HG03025 (cell line): ENCODE measurements around the gene NHP2.
A peak's percentile ranks its signal among the peaks of the same experiment; 100 is the strongest.

Source experiments
- ATAC-seq: cut with Tn5 transposase; IDR thresholded peaks from one replicate; pipeline ENCODE4 v1.9.1; 2021; ENCODE audit warnings: mild to moderate bottlenecking, moderate library complexity; ENCODE audit not compliant: unreplicated experiment, low FRiP score

The NHP2 gene

GRCh38 chr5:178116143-178116885, 37.4 kb downstream of the NHP2 start:
- ATAC-seq: no peak

- no peak for ATAC-seq
These were observed 37.9 kb downstream of the NHP2 start for GRCh38 chr5:178115814-178116142.

GRCh38 chr5:178115136-178115813, 38.4 kb downstream of the NHP2 start:
- no peak for ATAC-seq

- no peak for ATAC-seq
These were observed 39.2 kb downstream of the NHP2 start for GRCh38 chr5:178114325-178115135.

DNA sequence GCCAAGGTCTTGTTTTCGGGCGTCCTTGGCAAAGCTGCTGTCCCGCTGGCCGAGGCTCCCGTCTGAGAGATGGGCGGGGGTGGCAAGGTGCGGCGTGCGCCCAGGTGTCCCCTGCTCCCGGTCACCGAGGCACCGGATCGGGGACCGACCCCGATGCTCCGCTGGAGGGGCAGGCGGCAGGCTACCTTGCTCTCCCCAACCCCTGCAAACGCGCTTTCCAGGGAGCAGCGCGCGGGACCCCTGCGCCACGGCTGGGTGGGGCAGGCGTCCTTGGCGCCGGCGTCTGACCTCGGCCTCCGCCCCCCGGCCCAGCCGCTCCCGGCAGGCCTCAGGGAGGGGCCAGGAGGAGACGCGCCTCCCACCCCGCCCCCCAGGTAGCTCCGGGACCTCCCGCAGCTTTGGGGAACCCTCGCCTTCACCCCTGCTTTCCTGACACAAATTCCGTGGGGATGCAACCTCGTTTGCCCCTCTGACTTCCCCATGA, 39.8 kb downstream of the NHP2 start:
- ATAC-seq: peak; percentile 18

DNA sequence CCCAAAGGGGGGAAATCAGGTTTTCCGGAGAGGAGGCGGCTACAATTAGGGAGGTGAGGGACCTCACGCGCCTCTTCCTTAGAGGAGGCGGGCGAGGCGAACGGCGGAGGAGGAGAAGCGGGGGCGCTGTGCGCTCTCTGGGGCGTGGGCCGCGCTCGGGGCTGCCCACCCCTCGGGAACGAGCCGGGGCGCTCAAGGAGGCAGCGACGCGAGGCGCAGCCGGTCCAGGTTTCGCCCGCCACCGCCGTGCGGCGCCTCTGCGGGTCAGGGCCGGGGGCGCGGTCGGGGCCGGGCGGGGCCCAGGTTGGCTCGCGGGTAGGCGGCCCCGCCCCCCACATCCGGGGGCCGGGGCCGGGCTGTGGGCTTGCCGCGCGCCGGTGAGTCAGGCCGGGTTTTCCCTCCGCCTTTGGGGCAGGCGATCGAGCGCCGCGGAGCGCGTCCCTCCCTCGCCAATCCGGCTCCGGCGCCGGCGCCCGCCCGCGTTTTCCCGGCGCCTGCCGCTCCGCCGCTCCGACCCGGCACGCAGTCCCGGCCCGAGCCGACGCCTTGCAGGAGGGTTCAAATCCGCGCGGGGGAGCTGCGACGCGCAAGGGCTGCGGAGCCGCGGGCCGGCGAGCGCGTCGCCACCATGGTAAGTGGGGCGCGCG, 40.4 kb downstream of the NHP2 start, which contains the start of gene N4BP3:
TSS of gene N4BP3 (plus strand) at position 392 of the 647 bp plus-strand sequence. CDS start 6,052 bp downstream, outside the sequence.
- ATAC-seq: peak; percentile 43

- ATAC-seq: no peak
These were observed 41.1 kb downstream of the NHP2 start for GRCh38 chr5:178112545-178112944.

DNA sequence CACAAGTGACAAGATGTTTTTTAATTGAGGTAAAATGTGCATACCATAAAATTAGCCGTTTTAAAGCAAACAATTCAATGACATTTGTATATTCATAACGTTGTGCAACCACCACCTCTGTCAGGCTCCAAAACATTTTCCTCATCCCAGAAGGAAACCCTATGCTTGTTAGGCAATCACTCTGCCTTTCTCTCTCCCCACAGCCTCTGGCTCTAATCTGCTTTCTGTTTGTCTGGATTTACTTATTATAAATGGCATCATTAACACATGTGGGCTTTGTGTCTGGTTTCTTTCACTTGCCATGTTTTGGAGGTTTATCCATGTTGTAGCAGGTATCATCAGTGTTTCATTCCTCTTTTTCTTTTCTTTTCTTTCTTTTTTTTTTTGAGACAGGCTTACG, 41.8 kb downstream of the NHP2 start:
- ATAC-seq: no peak

DNA sequence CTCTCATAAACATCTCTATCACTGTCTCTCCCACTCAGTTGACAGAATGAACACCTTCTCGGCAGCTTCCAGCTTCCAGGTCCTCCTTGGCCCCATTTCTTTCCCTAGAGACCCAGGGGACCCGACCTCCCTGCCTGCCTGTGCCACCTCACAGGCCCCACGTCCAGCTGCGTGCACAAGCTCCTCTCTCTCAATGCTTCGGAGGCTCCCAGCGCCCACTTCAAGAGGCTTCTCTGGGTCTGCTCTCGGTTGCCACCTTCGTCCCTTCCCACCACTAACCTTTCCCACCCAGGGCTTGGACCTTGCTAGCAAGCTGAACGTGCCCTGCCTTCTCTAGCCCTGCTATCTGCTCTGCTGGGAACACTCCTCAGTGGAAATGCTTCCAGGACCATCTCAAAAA, 43.2 kb downstream of the NHP2 start:
- ATAC-seq: no peak

GRCh38 chr5:178108966-178109365, 44.7 kb downstream of the NHP2 start:
- ATAC-seq: no peak

DNA sequence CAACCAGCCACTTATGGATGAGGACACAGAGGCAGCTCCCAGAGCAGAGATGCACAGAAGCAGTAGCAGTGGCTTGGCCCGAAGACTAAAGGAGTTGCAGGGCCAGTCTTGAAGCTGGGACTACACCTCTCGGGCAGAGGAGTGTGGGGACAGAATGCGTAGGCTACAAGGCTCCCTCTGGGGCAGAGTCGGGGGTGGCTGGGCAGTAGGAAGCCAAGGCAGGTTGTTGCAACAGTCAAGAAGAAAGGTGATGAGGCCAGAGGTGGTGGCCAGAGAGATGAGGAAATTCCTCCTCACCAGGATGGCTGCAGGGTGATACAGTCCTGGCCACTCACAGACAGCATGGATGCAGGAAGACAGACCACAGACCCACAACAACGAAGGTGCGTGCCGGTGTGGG, 45.2 kb downstream of the NHP2 start:
- no peak for ATAC-seq

DNA sequence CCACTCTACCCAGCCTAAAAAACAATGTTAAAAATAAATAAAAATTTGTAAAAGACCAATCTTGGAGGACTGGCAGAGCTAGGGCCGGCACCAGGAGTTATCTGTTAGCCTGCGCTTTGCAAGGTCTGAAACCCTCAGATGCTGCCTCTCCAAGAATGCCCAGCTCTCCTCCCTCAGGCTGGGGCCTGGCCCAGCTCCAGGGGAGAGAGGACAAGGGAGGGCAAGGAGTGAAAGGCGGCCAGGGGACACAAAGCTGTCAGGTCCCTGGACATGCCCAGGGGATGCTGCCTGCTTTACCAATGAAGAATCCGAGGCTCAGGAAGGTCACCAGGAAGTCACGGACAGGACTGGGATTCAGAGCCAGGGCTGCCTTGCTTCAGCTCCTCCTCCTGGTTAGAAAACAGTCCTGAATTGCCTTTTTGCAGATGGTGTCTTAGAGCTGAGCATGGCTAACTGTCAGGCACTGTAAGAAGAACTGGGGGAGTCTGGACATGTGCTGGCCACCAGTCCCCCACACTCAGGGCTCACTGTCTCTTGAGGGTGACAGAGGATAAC, 45.9 kb downstream of the NHP2 start:
- no peak for ATAC-seq

DNA sequence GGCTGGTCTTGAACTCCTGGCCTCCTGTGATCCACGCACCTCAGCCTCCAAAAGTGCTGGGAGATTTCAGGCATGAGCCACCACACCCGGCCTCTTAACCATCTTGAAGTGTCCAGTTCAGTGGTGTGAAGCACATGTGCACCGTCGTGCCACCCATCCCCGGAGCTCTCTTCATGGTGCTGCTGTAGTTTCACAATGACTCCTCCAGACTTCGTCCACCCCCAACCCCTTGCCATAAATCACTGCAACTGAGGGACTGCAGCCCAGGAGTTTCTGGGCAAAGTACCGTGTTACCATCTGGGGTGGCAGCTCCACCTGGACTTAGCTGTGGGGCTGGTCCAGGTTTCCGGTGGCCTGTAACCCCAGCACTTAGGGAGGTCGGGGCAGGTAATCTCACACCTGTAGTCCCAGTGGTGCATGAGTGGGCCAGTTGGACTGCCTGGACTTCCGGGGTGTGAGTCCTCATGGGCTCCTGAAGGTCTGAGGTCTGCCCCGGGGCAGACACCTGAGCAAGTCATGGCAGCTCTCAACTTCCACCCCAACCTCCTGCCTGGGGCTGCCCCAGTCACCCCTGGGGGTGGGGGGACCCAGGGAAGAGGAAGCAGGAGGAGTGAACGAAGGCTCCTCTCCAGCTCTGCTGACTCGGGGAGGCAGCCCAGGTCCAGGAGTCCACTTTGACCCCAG, 47.0 kb downstream of the NHP2 start:
- no peak for ATAC-seq

GRCh38 chr5:178106086-178106485, 47.6 kb downstream of the NHP2 start:
- ATAC-seq: no peak

DNA sequence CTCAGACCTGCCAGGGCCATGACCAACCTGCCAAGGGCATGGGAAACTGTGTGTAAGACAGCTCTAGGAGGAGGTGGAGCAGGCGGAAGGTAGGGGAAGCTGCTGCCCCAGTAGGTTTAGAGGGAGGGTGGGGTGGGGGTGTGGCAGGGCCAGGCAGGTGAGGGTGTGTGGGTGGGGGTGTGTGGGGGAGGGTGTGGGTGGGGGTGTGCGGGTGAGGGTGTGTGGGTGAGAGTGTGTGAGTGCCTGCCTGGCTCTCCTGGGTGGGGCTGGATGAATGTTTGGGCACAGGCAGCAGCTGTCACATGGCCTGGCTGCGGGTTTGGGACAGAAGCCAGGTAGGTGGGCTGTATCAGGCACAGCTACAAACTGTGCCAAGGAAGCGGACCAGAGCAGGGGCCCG, 49.2 kb downstream of the NHP2 start:
- ATAC-seq: no peak

DNA sequence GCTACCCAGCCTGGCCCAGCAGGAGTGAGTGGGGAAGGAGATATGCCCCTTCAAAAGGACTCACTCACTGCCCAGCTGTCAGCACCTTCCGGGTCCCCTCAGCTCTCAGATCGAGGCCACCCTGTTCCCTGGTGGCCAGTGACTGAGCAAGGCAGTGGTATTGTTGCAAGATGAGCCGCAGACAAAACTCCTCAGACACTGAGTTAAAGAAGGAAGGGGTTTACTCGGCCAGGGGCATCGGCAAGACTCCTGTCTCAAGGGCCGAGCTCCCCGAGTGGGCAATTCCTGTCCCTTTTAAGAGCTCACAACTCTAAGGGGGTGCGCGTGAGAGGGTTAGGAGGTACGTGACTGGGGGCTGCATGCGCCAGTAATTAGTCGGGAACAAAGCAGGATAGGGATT, 50.1 kb downstream of the NHP2 start:
- no peak for ATAC-seq
